Kidney epithelial cell (primary cell): ENCODE data around the gene ALS2CL. TPM values are rescaled to one million over a fixed set of nuclear protein-coding genes. Genes with fewer than 3 reads are reported as not detected.

Experiments used
- DNase-seq: peaks from one replicate; pipeline ENCODE4 v3.0.0-alpha.2; 2010; ENCODE audit warnings: low read depth
- H3K27me3 ChIP-seq: 2 replicates; pipeline ENCODE4 v1.6.0; 2011; ENCODE audit warnings: low read length; ENCODE audit not compliant: control insufficient read depth, insufficient read depth
- H3K36me3 ChIP-seq: 2 replicates; pipeline ENCODE4 v1.5.1; 2011; ENCODE audit warnings: low read length; ENCODE audit not compliant: control insufficient read depth, insufficient read depth
- H3K4me3 ChIP-seq: 2 replicates; pipeline ENCODE4 v1.5.1; 2011; ENCODE audit warnings: low read depth, mild to moderate bottlenecking, control low read depth, low read length
- total RNA-seq: library from RNA; depleted of rRNA; stranded (reverse); fragments of >200 nt; gene quantifications from 2 replicates; pipeline ENCODE4 v1.2.3, GENCODE V29; 2015
- TF ChIP-seq, protein P1 (sequence below): IDR thresholded peaks from 2 replicates; pipeline ENCODE4 v1.5.1; 2011; ENCODE audit warnings: mild to moderate bottlenecking, moderate library complexity, low read length, control low read depth, inconsistent platforms; ENCODE audit not compliant: insufficient read depth, poor library complexity, severe bottlenecking

ALS2CL gene
- total RNA-seq, 1 donor from 2014 or later: 23.7 TPM

DNA sequence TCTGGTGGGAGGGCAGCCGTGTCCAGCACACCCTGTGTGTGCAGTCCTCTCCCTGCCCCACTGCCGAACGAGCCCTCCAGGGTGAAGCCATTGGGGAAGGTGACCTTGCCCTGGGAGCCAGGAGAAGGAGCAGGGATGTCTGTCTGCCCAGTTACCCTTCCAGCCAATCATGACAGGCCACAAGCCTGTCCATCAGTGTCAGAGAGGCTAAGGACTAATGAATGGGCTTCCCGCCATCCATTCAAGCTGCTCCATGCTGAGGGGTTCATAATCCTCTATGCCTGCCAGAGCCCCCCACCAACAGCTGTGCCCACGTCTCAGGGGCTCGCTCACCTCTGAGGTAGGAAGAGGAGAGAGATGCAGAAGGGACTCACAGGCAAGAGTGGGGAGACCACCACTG is 15.2 kb downstream of the ALS2CL start:
- no peaks in the 10 kb centered on the region for H3K36me3 ChIP-seq
- no peak for DNase-seq
- H3K27me3 ChIP-seq: no peaks in the 10 kb centered on the region
- TF ChIP-seq, protein P1, sequence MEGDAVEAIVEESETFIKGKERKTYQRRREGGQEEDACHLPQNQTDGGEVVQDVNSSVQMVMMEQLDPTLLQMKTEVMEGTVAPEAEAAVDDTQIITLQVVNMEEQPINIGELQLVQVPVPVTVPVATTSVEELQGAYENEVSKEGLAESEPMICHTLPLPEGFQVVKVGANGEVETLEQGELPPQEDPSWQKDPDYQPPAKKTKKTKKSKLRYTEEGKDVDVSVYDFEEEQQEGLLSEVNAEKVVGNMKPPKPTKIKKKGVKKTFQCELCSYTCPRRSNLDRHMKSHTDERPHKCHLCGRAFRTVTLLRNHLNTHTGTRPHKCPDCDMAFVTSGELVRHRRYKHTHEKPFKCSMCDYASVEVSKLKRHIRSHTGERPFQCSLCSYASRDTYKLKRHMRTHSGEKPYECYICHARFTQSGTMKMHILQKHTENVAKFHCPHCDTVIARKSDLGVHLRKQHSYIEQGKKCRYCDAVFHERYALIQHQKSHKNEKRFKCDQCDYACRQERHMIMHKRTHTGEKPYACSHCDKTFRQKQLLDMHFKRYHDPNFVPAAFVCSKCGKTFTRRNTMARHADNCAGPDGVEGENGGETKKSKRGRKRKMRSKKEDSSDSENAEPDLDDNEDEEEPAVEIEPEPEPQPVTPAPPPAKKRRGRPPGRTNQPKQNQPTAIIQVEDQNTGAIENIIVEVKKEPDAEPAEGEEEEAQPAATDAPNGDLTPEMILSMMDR: no peak
- H3K4me3 ChIP-seq: no peak overlapping the region

GRCh38 chr3:46677411-46677726 is 16.1 kb downstream of the ALS2CL start:
- no peaks in the 10 kb centered on the region for H3K27me3 ChIP-seq
- DNase-seq: no peak
- H3K4me3 ChIP-seq: no peak overlapping the region
- TF ChIP-seq, protein P1: no peak
- no peaks in the 10 kb centered on the region for H3K36me3 ChIP-seq

DNA sequence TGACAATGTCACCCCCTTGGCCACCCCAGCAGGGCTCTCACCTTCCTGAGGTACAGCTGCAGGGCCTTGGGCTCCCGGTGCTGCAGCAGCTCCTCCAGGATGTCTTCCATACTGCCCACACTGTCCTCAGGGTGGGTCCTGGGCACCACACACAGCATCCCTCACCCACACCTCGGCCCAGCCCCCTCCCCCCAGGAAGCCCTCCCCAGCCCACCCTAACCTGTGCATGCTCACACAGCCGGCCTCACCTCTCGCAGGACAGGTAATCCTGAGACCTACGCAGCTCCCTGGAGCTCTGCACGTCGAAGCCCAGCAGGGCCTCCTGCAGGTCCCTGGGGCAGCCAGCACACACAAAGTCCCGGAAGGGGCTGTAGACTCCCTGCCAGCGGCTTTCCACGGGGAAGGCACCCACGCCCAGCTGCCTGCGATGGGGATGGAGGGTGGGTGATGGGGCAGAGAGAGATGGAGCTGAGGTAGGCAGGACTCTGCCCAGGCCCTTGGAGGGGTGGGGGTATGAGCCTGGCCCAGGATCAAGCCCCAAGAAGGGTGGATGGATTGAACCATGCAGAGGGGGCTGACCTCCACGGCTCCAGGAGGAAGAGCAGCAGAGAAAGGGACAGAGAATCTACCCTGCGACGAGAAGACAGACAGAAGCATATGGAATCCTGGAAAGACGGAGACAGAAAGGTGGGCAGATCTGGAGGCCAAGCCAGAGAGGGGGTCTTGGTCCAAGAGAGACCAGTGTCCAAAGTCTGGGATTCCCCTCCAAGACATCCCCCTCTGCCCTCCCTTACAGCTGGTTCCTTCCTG is 16.7 kb downstream of the ALS2CL start:
- Histone ChIP-seq H3K36me3 (no peaks in the 10 kb centered on the region), H3K27me3 (no peaks in the 10 kb centered on the region), H3K4me3 (no peak overlapping the region)
- TF ChIP-seq, protein P1: no peak
- no peak for DNase-seq

DNA sequence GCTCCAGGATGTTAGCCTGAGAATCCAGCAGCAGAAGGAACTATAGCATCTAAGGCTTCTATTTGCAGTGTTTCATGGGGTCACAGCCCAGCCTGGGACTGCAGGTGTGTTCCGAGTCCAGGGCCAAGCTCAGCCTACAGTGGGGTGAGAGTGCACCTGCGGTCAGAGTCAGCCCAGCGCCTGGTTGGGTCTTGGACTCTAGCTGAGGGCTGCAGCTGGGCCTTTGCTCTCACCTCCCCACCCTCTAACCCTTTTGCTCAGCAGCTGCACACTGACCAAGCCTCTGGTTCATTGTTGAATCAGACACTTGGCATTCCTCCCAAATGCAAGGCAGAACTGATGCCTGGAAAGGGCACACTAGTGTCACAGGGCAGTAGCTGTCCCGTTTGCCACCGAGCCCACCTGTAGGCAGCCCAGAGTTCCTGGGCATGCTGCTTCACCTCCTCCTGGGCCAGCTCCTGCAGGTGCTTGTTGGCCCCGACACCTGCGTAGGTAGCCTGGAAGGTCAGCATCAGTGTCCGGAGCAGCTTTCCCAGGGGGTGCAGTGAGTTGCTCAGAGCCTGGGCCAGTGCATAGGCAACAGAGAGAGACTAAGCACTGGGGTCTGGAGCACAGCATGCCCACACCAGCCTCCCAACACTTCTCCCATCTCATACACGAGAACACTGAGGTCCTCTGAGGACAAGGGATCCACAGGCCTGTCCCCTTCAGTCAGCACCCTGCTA is 17.5 kb downstream of the ALS2CL start:
- no peaks in the 10 kb centered on the region for H3K27me3 ChIP-seq
- no peak for DNase-seq
- no peak overlapping the region for H3K4me3 ChIP-seq
- H3K36me3 ChIP-seq: no peaks in the 10 kb centered on the region
- TF ChIP-seq, protein P1: no peak

DNA sequence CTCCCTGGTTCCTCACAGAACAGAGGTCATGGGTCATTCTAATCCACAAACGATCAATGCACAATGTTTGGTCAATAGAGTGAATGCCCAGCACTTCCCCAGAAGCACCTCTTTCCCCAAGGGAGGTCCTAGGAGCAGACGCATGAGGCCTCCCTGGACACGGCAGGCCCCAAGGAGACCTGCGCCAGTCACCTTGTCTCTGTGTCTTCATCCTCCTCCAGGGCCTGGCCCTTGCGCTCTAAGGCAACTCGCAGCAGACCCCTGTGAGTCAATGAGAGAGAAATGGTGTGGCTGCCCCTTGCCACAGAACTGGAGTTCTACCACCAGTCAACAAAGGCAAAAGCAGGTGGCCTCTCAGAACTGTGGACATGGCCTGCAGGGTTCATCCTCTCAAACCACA is 18.1 kb downstream of the ALS2CL start:
- Histone ChIP-seq H3K4me3 (no peak overlapping the region), H3K36me3 (no peaks in the 10 kb centered on the region), H3K27me3 (no peaks in the 10 kb centered on the region)
- no peak for DNase-seq
- TF ChIP-seq, protein P1: no peak
